Measurements from ENCODE around the gene ACACB.

ACACB gene

DNA sequence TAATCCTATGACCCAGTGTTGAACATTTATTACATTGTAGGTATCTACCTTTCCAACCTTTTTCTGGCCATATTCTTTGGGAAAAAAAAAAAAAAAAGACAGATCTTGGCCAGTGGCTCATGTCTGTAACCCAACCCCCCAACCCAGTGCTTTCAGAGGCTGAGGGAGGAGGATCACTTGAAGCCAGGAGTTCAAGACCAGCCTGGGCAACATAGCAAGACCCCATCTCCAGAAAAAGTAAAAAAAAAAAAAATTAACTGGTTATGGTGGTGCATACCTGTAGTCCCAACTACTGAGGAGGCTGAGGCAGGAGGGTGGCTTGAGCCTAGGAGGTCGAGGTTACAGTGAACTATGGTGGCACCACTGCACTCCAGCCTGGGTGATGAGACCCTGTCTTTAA, 58.1 kb downstream of the ACACB start:
- DNase-seq (ENCODE audit: low read depth) = no peak

DNA sequence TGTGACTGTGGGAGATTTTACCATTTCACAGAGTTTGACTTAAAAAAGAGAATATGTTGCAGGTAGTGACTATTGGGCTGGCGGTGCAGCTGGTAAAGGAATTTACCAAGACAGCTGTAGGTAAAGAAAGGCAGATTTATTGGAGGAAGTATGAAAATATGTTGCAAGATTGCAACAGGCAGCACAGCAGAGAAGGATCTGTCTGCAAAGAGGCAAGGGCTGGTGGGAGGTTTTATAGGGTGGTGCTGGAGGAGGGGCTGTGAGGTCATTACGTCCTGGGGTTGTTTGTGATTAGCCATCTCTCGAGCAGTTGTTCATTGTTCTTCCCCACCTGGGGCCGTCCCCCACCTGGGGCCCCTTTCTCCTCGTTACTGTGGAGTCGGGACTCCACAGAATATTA, 62.1 kb downstream of the ACACB start:
- DNase-seq (ENCODE audit: low read depth) = no peak

DNA sequence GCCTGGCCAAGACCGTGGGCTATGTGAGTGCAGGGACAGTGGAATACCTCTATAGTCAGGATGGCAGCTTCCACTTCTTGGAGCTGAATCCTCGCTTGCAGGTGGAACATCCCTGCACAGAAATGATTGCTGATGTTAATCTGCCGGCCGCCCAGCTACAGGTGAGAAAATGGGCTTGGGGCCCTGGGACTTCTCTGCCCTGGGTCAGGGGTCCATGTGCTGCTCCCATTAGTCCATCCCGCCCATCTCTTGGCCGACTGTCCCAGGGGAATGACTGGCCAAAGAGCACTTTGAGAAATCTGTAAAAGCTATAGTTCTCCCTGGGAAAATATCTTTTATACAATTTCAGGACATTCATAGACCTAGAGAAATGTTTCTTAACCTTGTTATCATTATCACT, 63.5 kb downstream of the ACACB start:
- DNase-seq (ENCODE audit: low read depth) = no peak

DNA sequence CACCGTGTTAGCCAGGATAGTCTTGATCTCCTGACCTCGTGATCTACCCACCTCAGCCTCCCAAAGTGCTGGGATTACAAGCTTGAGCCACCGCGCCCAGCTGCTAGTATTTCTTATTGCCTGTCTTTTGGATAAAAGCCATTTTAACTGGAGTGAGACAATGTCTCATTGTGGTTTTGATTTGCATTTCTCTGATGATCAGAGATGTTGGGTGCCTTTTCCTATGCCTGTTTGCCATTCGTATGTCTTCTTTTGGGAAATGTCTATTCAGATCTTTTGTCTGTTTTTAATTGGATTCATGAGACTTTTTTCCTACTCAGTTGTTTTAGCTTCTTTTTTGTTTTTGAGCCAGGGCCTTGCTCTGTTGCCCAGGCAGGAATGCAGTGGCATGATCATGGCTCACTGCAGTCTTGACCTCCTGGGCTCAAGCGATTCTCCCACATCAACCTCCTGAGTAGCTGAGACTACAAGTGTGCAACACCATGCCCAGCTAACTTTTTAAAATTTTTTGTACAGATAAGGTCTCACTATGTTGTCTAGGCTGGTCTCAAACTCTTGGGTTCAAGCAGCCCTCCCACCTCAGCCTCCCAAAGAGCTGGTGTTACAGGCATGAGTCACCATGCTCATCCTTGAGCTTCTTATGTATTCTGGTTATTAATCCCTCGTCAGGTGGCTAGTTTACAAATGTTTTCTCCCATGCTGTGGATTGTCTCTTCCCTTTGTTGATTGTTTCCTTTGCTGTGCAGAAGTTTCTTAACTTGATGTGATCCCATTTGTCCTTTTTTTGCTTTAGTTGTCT, 65.9 kb downstream of the ACACB start:
- DNase-seq (ENCODE audit: low read depth) = no peak

DNA sequence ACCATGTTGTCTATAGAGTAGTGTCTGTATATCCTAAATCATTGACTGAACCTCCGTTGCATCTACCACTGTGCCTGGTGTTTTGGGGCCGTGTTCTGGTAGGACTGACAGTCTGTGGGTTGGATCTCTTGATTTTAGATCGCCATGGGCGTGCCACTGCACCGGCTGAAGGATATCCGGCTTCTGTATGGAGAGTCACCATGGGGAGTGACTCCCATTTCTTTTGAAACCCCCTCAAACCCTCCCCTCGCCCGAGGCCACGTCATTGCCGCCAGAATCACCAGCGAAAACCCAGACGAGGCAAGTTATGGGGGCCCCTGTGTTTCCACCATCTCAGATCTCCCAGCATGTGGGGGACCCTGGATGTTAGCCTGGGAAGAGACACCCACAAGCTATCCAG, 69.1 kb downstream of the ACACB start:
- no peak for DNase-seq (ENCODE audit: low read depth)

DNA sequence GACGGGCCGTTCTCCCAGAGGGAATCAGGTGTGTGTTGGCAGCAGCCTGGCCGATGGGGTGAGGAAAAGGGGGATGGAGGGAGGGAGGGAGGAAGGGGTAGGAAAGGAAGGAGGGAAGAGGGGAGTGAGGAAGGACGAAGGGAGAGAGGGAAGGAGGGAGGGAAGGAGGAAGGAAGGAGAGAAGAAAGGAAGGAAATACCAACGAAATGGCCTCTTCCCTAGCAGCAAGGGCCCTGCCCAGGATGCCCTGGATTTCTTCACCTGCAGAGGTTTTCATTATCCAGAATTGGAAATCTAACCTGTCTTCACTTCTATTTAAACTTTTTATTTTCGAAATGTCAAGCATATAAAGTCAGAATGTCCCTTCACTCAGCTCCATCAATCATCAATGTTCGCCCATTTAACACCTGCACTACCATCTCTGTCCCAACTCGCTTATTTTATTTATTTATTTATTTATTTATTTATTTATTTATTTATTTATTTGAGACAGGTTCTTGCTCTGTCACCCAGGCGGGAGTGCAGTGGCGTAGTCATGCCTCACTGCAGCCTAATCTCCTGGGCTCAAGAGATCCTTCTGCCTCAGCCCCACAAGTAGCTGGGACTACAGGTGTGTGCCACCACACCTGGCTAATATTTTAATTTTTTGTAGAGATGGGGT, 70.7 kb downstream of the ACACB start:
- no peak for DNase-seq (ENCODE audit: low read depth)

DNA sequence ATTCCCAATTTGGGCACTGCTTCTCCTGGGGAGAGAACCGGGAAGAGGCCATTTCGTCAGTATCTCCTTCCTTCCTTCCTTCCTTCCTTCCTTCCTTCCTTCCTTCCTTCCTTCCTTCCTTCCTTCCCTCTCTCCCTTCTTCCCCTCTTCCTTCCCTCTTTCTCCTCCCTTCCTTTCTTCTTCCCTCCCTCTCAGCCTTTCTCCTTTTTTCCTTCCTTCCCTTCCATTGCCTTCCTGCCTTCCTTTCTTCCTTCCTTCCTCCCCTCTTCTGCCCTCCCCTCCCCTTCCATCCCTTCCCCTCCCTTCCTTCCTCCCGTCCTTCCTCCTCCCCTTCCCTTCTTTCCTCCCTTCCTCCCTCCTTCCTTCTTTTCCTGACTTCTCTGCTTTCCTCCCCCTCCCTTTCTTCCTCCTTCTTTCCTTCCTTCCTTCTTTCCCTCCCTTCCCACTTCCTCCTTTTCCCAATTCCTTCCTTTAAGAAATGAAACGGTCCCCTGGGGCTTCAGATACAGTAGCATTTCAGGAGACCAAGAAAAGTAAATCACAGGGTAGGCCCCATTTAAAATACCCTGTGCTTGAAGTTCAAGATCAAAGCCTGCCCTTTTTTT, 71.8 kb downstream of the ACACB start:
- DNase-seq (ENCODE audit: low read depth) = no peak

DNA sequence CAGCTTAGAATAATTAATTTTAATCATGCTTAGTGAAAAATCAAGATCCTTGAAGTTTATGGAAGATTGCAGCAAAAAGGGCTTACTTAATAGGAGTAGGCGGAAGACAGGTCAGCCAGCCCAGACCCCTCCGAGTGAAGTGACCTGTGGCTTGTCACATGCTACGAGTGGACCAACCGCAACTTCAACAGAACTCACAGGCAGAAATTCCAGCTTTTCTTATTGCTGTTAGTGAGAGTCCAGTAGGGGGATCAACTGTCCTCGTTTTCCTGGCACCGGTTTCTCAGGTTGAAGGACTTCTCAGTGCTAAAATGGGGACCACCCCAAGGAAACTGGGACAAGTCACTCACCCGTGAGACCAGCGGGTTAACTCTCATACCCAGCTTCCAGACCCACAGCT, 72.9 kb downstream of the ACACB start:
- no peak for DNase-seq (ENCODE audit: low read depth)

DNA sequence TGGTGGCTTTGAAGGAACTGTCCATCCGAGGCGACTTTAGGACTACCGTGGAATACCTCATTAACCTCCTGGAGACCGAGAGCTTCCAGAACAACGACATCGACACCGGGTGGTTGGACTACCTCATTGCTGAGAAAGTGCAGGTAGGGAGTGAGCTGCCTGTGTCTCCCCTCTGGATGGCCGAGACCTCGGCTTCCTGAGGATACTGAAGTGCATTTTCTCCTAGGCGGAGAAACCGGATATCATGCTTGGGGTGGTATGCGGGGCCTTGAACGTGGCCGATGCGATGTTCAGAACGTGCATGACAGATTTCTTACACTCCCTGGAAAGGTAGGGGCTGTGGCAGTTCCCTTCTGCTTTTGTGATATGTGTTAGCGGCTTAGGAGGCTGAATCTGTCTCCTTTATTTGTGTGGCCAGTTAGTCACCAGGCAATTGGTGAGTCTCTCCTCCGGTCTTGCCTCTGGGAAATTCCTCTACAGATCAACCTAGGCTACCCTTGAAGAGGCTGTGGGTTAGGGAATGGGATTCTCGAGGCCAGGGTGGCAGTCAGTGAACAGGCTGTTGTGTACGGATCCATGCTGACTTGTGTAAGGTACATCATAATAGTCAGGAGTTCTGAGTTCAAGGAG, 75.3 kb downstream of the ACACB start:
- no peak for DNase-seq (ENCODE audit: low read depth)

DNA sequence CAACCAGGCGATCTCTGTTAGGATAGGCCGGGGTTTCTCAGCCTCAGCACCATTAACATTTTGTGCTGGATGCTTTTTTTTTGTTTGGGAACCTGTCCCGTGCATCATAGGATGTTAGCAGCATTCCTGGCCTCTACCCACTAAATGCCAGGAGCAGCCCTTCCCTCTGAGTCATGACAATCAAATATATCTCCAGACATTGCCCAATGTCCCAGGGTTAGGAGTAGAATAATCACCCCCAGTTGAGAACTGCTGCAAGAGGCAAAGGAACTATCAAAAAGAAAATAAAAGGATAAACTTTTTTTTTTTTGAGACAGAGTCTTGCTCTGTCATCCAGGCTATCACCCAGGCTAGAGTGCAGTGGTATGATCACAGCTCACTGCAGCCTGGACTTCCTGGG, 76.0 kb downstream of the ACACB start:
- DNase-seq (ENCODE audit: low read depth) = peak; percentile 58

DNA sequence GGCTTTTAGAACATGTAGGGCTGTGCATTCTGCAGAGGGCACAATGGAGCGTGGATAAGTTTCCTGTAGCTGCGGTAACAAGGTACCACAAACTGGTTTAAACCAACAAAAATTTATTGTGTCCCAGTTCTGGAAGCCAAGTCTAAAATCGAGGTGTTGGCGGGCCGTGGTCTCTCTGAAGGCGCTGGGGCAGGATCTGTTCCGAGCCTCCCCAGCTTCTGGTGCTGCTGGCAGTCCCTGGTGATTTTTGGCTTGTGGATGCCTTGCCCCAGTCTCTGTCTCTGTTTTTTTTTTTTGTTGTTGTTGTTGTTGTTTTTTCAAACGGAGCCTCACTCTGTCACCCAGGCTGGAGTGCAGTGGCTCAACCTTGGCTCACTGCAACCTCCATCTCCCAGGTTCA, 77.5 kb downstream of the ACACB start:
- no peak for DNase-seq (ENCODE audit: low read depth)

DNA sequence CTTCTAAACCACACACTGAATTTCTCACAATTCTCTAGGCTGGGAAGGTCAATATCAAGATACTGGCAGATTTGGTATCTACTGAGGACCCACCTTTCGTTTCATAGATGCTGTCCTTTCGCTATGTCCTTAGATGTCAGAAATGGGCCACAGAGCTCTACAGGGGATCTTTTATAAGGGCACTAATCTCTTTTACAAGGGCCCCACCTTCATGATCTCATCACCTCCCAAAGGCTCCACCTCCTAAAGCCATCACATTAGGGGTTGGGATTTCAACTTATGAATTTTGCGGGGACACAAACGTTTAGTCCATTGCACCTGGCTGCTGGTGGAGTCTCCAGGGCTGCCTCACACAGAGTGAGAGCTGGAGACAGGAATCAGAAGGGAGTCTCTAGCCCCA, 79.9 kb downstream of the ACACB start:
- no peak for DNase-seq (ENCODE audit: low read depth)

DNA sequence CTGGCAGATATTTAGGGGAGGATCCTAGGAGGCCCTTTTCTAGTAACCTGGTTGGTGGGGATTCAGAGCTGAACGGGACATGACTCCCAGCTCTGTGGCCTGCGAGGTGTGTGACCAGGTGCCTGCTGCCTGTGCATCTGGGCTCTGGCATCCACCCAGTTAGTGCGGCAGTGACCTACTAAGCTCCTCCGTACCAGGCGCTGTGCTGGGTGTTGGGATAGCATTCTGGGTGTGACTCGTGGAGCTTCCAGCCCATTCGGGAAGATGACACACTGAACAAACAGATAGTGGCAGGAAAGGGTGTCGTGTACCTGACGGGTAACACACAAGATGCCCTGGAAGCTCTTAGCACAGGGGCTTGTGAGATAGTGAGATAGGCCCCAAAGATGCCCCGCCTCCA, 80.9 kb downstream of the ACACB start:
- DNase-seq (ENCODE audit: low read depth) = no peak

DNA sequence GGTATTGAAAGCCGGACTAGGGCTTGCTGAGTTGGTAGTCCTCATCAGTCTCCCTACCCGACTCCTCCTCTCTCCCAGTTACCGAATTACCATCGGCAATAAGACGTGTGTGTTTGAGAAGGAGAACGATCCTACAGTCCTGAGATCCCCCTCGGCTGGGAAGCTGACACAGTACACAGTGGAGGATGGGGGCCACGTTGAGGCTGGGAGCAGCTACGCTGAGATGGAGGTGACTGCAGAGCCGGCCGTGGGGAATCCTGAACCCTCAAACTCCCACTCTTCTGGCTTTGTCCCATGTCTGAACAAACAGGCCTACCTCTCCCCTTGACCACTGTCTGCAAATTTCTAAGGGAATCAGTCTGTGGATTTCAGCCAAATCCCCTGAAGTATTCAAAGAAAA, 82.9 kb downstream of the ACACB start:
- no peak for DNase-seq (ENCODE audit: low read depth)

DNA sequence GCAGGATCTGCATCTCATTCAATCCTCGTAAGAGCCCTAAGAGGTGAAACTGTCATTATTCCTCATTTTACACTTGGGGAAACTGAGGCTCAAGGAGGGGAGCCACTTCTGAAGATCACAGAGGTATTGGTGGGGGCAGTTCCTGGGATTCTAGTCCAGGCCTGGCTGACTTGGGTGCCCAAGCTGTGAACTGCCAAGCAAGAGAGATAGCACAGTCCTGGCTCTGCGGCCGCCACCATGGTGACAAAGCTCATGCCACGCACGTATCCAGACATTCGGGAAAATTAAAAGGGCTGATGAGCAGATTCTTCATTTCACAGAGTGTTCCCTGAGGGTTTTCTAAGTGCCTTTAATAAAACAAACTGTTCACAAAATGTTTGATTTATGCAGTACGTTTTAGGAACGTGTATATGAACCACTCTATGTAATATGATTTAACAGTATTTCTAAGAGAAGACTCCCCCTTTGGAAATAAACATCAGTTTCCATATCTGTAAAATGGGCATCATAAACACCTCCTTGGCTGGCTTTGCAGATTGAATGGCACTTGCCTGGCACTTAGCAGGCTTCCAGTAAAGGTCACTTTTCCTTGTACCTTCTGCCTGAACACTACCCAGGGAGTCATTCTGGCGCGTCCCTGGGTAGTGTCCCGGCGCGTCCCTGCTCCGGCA, 84.6 kb downstream of the ACACB start:
- no peak for DNase-seq (ENCODE audit: low read depth)

DNA sequence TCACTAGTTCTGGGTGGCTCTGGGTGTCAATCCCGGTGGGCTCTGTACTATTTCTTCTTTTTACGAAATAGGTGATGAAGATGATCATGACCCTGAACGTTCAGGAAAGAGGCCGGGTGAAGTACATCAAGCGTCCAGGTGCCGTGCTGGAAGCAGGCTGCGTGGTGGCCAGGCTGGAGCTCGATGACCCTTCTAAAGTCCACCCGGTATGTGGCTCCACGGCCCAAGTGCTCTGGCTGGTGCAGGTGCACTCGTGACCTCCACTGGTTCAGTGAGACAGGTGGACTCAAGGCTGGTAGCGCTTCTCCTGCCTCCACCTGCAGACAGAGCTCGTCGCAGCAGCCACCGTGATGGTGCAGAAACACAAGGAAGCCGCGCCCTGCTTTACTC, 85.1 kb downstream of the ACACB start:
- no peak for DNase-seq (ENCODE audit: low read depth)

DNA sequence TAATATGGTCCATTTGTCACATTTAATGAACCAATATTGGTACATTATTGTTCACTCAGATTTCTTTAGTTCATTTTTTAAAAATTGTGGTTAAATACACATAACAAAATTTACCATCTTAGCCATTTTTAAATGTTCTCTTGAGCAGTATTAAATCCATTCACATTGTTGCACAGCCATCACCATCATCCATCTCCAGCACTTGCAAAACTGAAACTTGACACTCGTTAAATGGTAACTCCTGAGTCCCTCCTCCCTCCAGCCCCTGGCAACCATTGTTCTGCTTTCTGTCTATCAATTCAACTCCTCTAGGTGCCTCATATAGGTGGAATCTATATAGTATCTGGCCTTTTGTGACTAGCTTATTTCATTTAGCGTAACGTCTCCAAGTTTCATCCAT, 86.4 kb downstream of the ACACB start:
- DNase-seq (ENCODE audit: low read depth) = no peak

DNA sequence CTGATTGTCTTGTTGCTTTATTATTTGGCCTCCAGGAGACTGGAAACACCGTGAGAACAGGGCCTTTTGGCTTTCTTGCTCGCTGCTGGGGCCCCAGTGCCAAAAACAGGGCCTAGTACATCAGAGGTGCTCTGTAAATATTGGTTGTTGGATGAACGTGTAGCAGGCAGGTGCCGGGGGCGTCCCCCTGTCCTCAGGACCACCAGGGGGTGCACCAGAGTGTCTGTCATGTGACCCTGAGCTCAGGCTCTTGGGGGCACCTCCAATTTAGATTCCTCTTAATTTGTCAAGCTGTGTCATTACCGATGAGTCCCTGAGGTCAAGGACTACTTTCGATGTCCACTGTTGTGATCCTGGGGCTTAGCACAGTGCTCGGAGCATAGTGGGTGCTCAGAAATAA, 87.1 kb downstream of the ACACB start:
- DNase-seq (ENCODE audit: low read depth) = no peak

DNA sequence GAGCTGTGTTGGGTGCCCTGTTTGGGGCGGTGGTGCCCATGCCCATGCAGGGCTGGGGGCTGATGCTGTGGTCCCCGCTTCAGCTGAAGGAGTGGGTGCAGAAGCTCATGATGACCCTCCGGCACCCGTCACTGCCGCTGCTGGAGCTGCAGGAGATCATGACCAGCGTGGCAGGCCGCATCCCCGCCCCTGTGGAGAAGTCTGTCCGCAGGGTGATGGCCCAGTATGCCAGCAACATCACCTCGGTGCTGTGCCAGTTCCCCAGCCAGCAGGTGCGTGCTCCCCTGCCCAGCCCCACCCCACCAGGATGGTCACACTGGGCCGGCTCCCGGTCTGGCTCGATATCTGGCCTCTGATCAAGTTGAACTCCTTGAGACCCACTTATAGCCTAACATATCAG, 92.7 kb downstream of the ACACB start:
- no peak for DNase-seq (ENCODE audit: low read depth)

DNA sequence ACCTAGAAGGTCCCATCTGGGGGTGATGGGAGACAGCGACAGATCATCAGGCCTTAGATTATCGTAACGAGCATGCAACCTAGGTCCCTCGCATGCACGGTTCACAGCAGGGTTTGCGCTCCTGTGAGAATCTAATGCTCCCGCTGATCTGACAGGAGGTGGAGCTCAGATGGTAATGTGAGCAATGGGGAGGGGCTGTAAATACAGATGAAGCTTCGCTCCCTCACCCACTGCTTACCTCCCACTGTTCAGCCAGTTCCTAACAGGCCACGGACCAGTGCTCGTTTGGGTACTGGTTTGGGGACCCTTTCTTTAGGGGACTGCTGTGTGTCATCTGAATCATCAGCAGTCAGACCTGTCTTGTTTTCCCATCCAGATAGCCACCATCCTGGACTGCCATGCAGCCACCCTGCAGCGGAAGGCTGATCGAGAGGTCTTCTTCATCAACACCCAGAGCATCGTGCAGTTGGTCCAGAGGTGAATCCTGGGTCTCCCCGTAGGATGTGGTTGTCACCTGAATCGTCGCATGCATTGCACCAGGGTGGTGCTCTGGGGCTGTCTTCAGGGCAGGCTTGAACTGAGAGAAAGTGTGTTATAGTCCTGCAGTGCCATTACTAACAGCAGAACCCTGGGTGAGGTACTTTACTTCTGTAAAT, 96.2 kb downstream of the ACACB start:
- DNase-seq (ENCODE audit: low read depth) = no peak

DNA sequence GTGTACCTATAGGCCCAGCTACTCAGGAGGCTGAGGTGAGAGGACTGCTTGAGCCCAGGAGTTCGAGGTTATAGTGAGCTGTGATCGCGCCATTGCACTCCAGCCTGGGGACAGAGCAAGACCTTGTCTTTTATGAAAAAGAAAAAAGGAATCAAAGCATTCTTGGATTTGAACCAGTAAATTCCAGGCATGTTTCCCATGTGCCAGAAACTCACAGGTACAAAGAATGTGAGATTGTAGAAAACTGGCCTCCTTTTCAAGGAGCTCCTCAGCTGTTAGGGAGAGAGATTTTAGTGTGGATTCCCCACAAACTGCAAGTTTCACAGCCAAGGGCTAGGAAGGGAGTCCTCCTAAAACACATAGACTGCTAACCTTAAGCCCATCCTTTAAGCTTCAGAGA, 97.7 kb downstream of the ACACB start:
- DNase-seq (ENCODE audit: low read depth) = no peak

DNA sequence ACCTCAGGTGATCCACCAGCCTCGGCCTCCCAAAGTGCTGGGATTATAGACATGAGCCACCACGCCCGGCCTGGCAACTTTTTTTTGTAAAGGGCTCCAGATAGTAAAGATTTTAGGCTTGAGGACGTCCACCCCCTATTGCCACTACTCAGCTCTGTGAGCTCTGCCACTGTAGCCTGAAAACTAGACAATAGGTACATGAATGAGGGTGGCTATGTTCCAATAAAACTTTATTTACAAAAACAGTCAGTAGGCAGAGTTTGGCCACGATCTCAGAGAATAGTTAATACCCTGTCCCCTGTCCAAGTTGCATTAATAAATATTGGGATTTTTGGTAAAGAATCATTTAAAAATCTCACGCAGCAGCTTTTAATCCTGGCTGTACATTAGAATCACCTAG, 102.6 kb downstream of the ACACB start:
- DNase-seq (ENCODE audit: low read depth) = no peak
